Measurements from ENCODE around the gene OR1D5. TPM values are rescaled to one million over a fixed set of nuclear protein-coding genes. Genes with fewer than 3 reads are reported as not detected.

The OR1D5 gene
- total RNA-seq, 2 donors from 2014 or later, result not detected

GRCh38 chr17:3035968-3036280 is 27.5 kb downstream of the OR1D5 start:
- no peaks in the 10 kb centered on the region for H3K36me3 Mint-ChIP-seq (ENCODE audit: low read depth)
- no peaks in the 10 kb centered on the region for H3K9me3 Mint-ChIP-seq
- no peak overlapping the region for H3K9ac ChIP-seq (ENCODE audit: extremely low read depth, low read length, poor library complexity, severe bottlenecking)
- no peak overlapping the region for H3K27ac Mint-ChIP-seq
- H3K27me3 Mint-ChIP-seq (ENCODE audit: insufficient read depth), result peaks cover 4% of the 10 kb centered on the region
- H3K4me3 Mint-ChIP-seq, result no peak overlapping the region
- TF ChIP-seq CTCF (conservative IDR thresholded peaks at IDR 0.05), result no peak
- 90 to 95% methylated on average over 7 of the region's 7 CpGs for WGBS, 2 experiments (ENCODE audit: insufficient coverage in 1 of 2, insufficient read length in 1 of 2)
- H3K36me3 ChIP-seq (ENCODE audit: control insufficient read depth, insufficient read depth, low read length), result no peaks in the 10 kb centered on the region
- H3K4me3 ChIP-seq (ENCODE audit: low read length), result no peak overlapping the region
- DNase-seq, result peak; percentile 40
- no peaks in the 10 kb centered on the region for H3K4me1 ChIP-seq (ENCODE audit: control insufficient read depth, insufficient read depth, low read length)
- H3K27me3 ChIP-seq (ENCODE audit: control insufficient read depth, insufficient read depth, low read length, poor library complexity, severe bottlenecking), result peaks cover 3% of the 10 kb centered on the region
- H3K4me1 Mint-ChIP-seq, result no peaks in the 10 kb centered on the region
- H3K27ac ChIP-seq (ENCODE audit: low read depth, low read length), result no peak overlapping the region
- H3K9me3 ChIP-seq (ENCODE audit: control insufficient read depth, low read length), result no peaks in the 10 kb centered on the region

GRCh38 chr17:3035256-3035967 is 28.0 kb downstream of the OR1D5 start:
- Histone ChIP-seq H3K36me3 (ENCODE audit: control insufficient read depth, insufficient read depth, low read length) (no peaks in the 10 kb centered on the region), H3K9ac (ENCODE audit: extremely low read depth, low read length, poor library complexity, severe bottlenecking) (no peak overlapping the region), H3K27ac (ENCODE audit: low read depth, low read length) (no peak overlapping the region), H3K9me3 (ENCODE audit: control insufficient read depth, low read length) (no peaks in the 10 kb centered on the region), H3K4me1 (ENCODE audit: control insufficient read depth, insufficient read depth, low read length) (no peaks in the 10 kb centered on the region), H3K4me3 (ENCODE audit: low read length) (no peak overlapping the region), H3K27me3 (ENCODE audit: control insufficient read depth, insufficient read depth, low read length, poor library complexity, severe bottlenecking) (no peaks in the 10 kb centered on the region)
- peaks cover 1% of the 10 kb centered on the region for H3K27me3 Mint-ChIP-seq (ENCODE audit: insufficient read depth)
- TF ChIP-seq CTCF (conservative IDR thresholded peaks at IDR 0.05), result no peak
- WGBS, 2 experiments (ENCODE audit: insufficient coverage in 1 of 2, insufficient read length in 1 of 2), result 89 to 91% methylated on average over 6 to 13 of the region's 13 CpGs
- H3K9me3 Mint-ChIP-seq, result no peaks in the 10 kb centered on the region
- DNase-seq, result peak; percentile 41
- H3K4me1 Mint-ChIP-seq, result no peaks in the 10 kb centered on the region
- H3K36me3 Mint-ChIP-seq (ENCODE audit: low read depth), result no peaks in the 10 kb centered on the region
- no peak overlapping the region for H3K4me3 Mint-ChIP-seq
- no peak overlapping the region for H3K27ac Mint-ChIP-seq

GRCh38 chr17:3034578-3034920 is 28.9 kb downstream of the OR1D5 start:
- H3K4me1 ChIP-seq (ENCODE audit: control insufficient read depth, insufficient read depth, low read length), result no peaks in the 10 kb centered on the region
- no peak overlapping the region for H3K4me3 ChIP-seq (ENCODE audit: low read length)
- H3K27me3 ChIP-seq (ENCODE audit: control insufficient read depth, insufficient read depth, low read length, poor library complexity, severe bottlenecking), result no peaks in the 10 kb centered on the region
- 92% methylated on average over 6 to 9 of the region's 9 CpGs for WGBS, 2 experiments (ENCODE audit: insufficient coverage in 1 of 2, insufficient read length in 1 of 2)
- no peak overlapping the region for H3K27ac Mint-ChIP-seq
- peaks cover 5% of the 10 kb centered on the region for H3K36me3 Mint-ChIP-seq (ENCODE audit: low read depth)
- no peaks in the 10 kb centered on the region for H3K4me1 Mint-ChIP-seq
- H3K9ac ChIP-seq (ENCODE audit: extremely low read depth, low read length, poor library complexity, severe bottlenecking), result no peak overlapping the region
- no peak overlapping the region for H3K4me3 Mint-ChIP-seq
- no peaks in the 10 kb centered on the region for H3K27me3 Mint-ChIP-seq (ENCODE audit: insufficient read depth)
- peaks cover 4% of the 10 kb centered on the region for H3K36me3 ChIP-seq (ENCODE audit: control insufficient read depth, insufficient read depth, low read length)
- H3K27ac ChIP-seq (ENCODE audit: low read depth, low read length), result no peak overlapping the region
- no peak for TF ChIP-seq CTCF (conservative IDR thresholded peaks at IDR 0.05)
- no peaks in the 10 kb centered on the region for H3K9me3 ChIP-seq (ENCODE audit: control insufficient read depth, low read length)
- no peaks in the 10 kb centered on the region for H3K9me3 Mint-ChIP-seq
- peak; percentile 38 for DNase-seq

All from endodermal cell (in vitro differentiated cells).